HFF-Myc (cell line): Measurements from ENCODE around the gene ZNF428.
"Not testable (repeated sequence)": the region's sequence is repeated elsewhere in the genome, so short reads cannot be mapped to it uniquely, and the experiment has no call there.

Source experiments
- DNase-seq: peaks from one replicate; pipeline ENCODE4 v3.0.0-alpha.2; 2011; ENCODE audit warnings: low read depth; ENCODE audit errors: extremely low read depth
- H3K4me3 ChIP-seq: replicated peaks from 2 replicates; pipeline ENCODE4 v1.5.1; 2011; ENCODE audit warnings: low read depth, mild to moderate bottlenecking, control low read depth, low read length
- TF ChIP-seq, protein P1 (sequence below): IDR thresholded peaks from 2 replicates; pipeline ENCODE4 v1.5.1; 2012; ENCODE audit warnings: mild to moderate bottlenecking, low read depth, low read length, control low read depth; ENCODE audit errors: missing control alignments

ZNF428 gene

DNA sequence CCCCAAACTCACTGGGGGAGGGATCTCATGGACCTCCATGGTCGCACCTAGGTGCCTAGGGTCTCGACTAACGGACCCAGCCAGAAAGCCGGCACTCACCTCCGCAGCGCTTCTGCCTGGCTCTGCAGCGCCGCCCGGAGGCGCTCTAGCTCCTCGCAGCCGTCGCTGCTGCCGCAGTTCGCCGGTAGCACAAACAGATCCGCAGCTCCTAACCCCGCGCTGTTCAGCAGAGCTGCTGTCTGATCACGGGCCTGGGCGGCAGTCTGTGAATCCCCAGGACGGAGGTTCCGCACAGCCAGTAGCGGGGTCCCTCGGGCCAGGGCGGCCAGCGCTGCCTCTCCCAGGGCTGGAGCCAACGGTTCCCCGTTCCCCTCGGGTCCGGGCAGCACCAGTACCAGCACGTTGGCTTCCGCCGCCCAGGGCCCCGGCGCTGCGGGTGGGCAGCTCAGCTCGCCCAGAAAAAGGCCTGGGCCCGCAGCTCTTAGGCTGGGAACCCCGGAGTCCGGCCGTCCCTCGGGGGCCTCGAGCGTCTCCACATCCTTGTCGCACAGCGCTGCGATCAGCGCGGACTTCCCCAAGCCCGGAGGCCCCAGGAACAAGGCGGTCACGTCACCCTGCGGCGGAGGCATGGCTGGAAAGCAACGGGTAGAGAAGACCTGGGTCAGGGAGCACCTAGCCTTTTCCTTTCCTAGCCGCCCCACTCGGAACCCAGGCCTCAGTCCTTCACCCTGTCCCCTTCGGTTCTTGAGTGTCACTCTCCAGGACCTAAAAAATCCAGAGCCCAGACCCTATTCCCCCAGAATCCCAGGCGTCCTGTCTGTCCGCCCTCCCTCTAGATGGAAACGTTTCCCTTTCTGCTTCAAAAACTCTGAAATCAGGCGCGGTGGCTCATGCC is 24.5 kb downstream of the ZNF428 start:
- peak overlapping the region; percentile 72 for H3K4me3 ChIP-seq
- no peak for DNase-seq
- TF ChIP-seq, protein P1, sequence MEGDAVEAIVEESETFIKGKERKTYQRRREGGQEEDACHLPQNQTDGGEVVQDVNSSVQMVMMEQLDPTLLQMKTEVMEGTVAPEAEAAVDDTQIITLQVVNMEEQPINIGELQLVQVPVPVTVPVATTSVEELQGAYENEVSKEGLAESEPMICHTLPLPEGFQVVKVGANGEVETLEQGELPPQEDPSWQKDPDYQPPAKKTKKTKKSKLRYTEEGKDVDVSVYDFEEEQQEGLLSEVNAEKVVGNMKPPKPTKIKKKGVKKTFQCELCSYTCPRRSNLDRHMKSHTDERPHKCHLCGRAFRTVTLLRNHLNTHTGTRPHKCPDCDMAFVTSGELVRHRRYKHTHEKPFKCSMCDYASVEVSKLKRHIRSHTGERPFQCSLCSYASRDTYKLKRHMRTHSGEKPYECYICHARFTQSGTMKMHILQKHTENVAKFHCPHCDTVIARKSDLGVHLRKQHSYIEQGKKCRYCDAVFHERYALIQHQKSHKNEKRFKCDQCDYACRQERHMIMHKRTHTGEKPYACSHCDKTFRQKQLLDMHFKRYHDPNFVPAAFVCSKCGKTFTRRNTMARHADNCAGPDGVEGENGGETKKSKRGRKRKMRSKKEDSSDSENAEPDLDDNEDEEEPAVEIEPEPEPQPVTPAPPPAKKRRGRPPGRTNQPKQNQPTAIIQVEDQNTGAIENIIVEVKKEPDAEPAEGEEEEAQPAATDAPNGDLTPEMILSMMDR: peak; percentile 89

DNA sequence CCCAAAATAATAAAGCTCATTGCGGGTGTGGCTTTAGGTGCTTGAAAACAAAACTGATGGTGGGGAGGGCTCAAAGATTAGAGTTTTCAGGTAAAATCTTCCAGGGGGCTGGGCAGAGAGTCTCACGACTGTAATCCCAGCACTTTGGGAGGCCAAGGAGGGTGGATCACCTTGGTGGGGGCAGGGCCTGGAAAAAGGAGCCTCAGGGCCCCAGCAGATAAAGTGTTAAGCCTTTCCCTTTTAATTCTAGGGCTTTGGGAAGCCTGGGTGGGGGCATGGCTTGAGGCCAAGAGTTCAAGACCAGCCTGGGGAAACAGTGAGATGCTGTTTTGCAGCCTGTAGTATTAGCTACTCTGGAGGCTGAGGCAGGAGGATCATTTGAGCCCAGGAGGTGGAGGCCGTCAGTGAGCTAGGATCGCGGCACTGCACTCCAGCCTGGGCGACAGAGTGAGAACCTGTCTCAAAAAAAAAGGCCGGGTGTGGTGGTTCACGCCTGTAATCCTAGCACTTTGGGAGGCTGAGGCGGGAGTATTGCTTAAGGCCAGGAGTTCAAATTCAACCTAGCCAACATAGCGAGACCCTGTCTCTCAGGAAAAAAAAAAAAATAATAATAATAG is 25.2 kb downstream of the ZNF428 start:
- no peak for DNase-seq
- H3K4me3 ChIP-seq: peak overlapping the region; percentile 72
- TF ChIP-seq, protein P1: no peak

DNA sequence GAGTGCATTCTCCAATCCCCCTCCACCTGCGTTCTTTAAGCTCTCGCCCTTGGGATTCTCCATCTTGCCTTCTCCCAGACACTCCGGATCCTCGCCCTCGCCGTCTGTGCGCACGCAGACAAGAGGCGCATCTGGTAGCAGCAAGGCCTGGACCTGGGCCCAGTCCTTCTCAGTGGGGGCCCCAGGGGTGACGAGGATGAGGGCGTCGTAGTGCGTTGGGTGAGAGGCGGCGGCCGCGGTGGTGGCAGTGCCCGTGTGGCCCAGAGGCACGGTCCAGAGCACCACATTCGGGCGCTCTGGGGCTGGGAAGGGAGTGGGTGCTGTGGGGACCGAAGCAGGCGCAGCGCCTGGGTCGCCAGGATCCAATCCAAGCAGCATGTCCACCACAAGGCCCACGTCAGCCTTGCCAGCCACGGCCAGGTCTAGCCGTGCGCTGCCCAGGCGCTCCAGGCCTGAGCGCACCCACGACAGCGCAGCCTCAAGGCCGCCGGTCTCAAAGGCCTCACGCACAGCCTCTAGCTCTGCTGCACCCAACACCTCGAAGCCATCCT is 26.6 kb downstream of the ZNF428 start:
- DNase-seq: no peak
- no peak overlapping the region for H3K4me3 ChIP-seq
- TF ChIP-seq, protein P1: no peak

DNA sequence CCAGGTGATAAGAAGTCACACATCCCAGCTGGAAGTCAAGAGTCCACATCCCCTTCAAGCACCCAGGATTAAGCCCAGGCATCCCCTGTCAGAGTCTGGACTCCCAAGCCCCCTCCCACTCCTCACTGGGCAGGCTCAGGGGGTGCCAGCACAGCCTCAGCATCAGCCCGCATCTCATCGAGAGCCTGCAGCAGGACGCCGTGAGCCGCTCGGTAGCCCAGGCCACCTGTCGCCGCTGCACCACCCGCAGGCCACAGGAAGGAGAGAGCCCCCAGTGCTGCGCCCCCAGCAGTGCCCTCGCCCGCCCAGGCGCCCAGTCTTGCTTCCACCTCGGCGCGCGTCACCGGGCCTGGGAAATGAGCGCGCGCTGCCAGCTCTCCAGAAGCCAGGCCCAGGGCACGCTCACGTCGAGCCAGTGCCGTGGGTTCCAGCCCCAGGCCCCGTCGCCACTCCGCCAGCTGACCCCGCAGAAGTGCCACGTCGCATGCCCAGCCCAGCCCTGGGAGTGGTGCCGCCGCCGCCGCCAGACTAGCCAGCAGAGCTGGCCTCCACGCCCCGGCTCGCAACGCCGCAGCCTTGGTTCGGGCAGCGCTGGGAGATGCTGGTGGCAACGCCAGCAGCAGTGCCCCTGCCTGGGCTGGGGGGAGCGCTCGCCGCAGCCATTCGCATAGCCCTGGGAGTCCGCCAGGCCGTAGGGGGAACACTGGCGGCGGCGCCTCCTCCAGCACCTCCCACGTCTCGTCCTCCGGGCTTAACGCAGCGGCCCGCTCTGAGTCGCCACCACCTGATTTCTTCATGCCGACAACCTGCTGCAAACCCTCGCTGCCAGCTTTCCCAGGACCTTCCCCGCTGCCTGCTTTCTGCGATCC is 27.3 kb downstream of the ZNF428 start:
- TF ChIP-seq, protein P1: no peak
- DNase-seq: no peak
- no peak overlapping the region for H3K4me3 ChIP-seq

DNA sequence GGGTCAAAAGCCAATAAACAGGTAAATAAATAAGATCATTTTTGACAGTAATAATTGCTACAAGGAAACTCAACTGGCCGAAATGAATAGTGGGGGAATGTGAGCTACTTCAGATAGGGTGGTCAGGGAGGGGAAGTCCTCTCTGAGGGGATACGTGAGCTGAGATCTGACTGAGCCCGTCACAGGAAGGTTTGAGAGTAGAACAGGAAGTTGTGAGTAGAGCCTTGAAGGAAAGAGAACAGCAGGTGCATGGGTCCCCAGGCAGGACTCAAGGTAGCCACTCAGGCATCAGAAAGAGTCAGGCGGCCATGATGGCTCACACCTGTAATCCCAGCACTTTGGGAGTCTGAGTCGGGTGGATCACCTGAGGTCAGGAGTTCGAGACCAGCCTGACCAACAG is 29.8 kb downstream of the ZNF428 start:
- no peak overlapping the region for H3K4me3 ChIP-seq
- no peak for DNase-seq
- TF ChIP-seq, protein P1: no peak

DNA sequence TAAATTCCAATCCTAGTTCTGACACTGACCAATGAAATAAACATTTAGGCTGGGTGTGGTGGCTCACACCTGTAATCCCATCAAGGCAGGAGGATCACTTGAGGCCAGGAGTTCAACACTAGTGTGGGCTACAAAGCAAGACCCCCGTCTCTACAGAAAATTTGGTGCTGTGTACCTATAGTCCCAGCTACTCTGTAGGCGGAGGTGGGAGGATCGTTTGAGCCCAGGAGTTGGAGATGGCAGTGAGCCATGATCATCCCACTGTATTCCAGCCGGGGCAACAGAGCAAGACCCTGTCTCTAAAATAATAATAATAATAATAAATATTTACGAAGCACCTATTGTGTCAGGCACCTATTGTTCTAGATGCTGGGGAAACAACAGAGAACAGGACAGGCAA is 30.2 kb downstream of the ZNF428 start:
- no peak for DNase-seq
- no peak overlapping the region for H3K4me3 ChIP-seq
- TF ChIP-seq, protein P1: no peak

DNA sequence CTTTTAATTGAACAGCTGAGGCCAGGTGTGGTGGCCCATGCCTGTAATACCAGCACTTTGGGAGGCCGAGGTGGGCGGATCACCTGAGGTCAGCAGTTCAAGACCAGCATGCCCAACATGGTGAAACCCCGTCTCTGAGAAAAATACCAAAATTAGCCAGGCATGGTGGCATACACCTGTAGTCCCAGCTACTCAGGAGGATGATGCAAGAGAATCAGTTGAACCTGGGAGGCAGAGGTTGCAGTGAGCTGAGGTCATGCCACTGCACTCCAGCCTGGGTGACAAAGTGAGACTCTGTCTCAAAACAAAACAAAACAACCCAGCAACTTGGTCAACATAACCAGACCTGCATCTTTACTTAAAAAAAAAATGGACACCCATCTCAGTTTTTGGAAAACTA is 32.4 kb downstream of the ZNF428 start:
- not testable (repeated sequence) for H3K4me3 ChIP-seq

More for the DNA sequence above, 32.4 kb downstream of the ZNF428 start:
- not testable (repeated sequence) for DNase-seq
